A673 (cell line): ENCODE data around the gene GPC1. TPM values are rescaled to one million over a fixed set of nuclear protein-coding genes. Genes with fewer than 3 reads are reported as not detected.

Source experiments
- BruUV-seq: library from RNA; stranded (reverse); fragments of 400-500 nt; replicated peaks from 2 replicates; lab custom pipeline; 2021; lab: Mats Ljungman, UMichigan
- CTCF ChIA-PET: fragments of 300-600 bp; sonication (Branson Sonifier 250); formaldehyde crosslinking; loops from one replicate; lab custom pipeline; 2022; ENCODE audit warnings: antibody characterized with exemption; lab: Charles Lee
- POLR2A ChIA-PET: fragments of 300-600 bp; sonication (Branson Sonifier 250); formaldehyde crosslinking; loops from one replicate; lab custom pipeline; 2022; ENCODE audit warnings: antibody characterized with exemption; ENCODE audit not compliant: low non-redundant PET; lab: Charles Lee
- DNase-seq: peaks from one replicate; pipeline ENCODE4 v3.0.0-alpha.2; 2015; ENCODE audit warnings: low spot score
- H3K27ac ChIP-seq: fragments of 200-600 bp; sonication (generic); 2 replicates; pipeline ENCODE4 v1.5.1; 2016; ENCODE audit warnings: mixed run types, low read depth, mild to moderate bottlenecking, mixed read lengths, antibody characterized with exemption, low read length; ENCODE audit not compliant: poor library complexity, severe bottlenecking
- H3K27me3 ChIP-seq: fragments of 200-600 bp; sonication (generic); replicated peaks from 2 replicates; pipeline ENCODE4 v1.6.1; 2017; ENCODE audit warnings: mixed run types, low read depth, mild to moderate bottlenecking, mixed read lengths, antibody characterized with exemption, low read length; ENCODE audit not compliant: insufficient read depth, poor library complexity
- H3K36me3 ChIP-seq: fragments of 200-600 bp; sonication (generic); 2 replicates; pipeline ENCODE4 v1.6.1; 2016; ENCODE audit warnings: mixed run types, mild to moderate bottlenecking, mixed read lengths, antibody characterized with exemption, low read length; ENCODE audit not compliant: insufficient read depth, poor library complexity, severe bottlenecking
- H3K4me1 ChIP-seq: fragments of 200-600 bp; sonication (generic); 2 replicates; pipeline ENCODE4 v1.6.1; 2017; ENCODE audit warnings: mixed run types, mild to moderate bottlenecking, mixed read lengths, antibody characterized with exemption, low read length; ENCODE audit not compliant: insufficient read depth, poor library complexity, severe bottlenecking
- H3K4me3 ChIP-seq: fragments of 200-600 bp; sonication (generic); 2 replicates; pipeline ENCODE4 v1.5.1; 2016; ENCODE audit warnings: low read depth, mixed run types, mild to moderate bottlenecking, mixed read lengths, low read length; ENCODE audit not compliant: poor library complexity, severe bottlenecking
- H3K9me3 ChIP-seq: fragments of 200-600 bp; sonication (generic); 2 replicates; pipeline ENCODE4 v1.6.1; 2016; ENCODE audit warnings: mixed run types, low read depth, mild to moderate bottlenecking, mixed read lengths, antibody characterized with exemption, low read length; ENCODE audit not compliant: poor library complexity, severe bottlenecking
- CTCF ChIP-seq: fragments of 300-800, 200-600 bp; sonication (generic); conservative IDR thresholded peaks from 2 replicates; pipeline ENCODE4 v1.5.1; 2017; ENCODE audit warnings: low read depth, mild to moderate bottlenecking, antibody characterized with exemption, low read length, moderate library complexity, mixed read lengths
- EZH2 ChIP-seq: fragments of 200-600 bp; sonication (generic); IDR thresholded peaks from 2 replicates; pipeline ENCODE4 v1.6.1; 2017; ENCODE audit warnings: borderline replicate concordance, low read depth, mild to moderate bottlenecking, mixed read lengths, antibody characterized with exemption, low read length; ENCODE audit not compliant: poor library complexity, severe bottlenecking
- intact Hi-C: fragments of 100-400 bp; cut with micrococcal nuclease; formaldehyde crosslinking; loops from one replicate; pipeline ENCODE4 v1.10.0; 2022; ENCODE audit not compliant: unreplicated experiment
- total RNA-seq: library from RNA; stranded (reverse); gene quantifications from 2 replicates; pipeline ENCODE4 v1.2.3, GENCODE V29; 2021

Gene GPC1
- total RNA-seq, 1 experiment from 2014 or later = 21.2 TPM

DNA sequence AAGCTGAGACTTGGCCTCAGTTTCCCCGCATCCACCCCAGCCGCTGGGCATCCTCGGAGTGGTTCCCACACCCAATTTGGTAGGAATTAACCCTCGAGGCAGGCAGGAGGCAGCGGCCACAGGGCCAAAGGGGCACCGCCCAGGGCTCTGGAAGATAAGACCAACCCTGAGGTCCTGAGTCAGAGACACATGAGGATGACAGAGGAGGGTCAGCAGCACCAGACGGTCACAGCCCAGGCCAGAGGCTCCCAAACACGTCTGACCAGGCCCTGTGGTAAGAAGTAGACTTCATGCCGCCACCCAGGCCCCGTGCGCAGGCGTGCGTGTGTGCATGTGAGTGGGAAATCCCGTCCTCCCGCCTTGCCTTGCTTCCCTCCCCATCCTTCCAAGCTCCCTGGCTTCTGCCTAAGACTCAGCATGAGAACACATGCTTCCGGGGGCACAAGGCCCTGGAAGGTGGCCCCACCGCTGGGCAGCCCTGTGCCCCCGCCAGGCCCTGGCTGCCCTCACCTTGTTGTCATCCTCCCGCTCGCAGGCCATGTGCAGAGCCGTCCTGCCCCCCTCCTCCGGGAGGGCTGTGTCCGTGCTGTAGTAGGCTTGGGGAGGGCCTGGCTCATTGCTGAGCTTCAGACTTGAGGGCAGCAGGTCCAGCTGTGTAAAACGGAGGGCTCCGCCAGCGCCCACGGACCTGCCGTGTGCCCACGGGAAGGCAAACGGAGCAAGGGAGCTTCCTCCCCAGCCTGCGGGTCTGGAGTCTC is 76.1 kb downstream of the GPC1 start:
- no peak for DNase-seq
- no peaks in the 10 kb centered on the region for H3K36me3 ChIP-seq
- no peak overlapping the region for H3K4me3 ChIP-seq
- intact Hi-C loops = no loop called here
- H3K27me3 ChIP-seq = no peaks in the 10 kb centered on the region
- no peak for TF ChIP-seq CTCF
- TF ChIP-seq EZH2 = no peak
- H3K4me1 ChIP-seq = no peaks in the 10 kb centered on the region
- no peaks in the 10 kb centered on the region for H3K9me3 ChIP-seq
- H3K27ac ChIP-seq = no peak overlapping the region
- BruUV-seq = no TSS peak
- CTCF ChIA-PET = no interaction called here
- POLR2A ChIA-PET = no interaction called here

GRCh38 chr2:240512109-240512485 is 76.6 kb downstream of the GPC1 start:
- TF ChIP-seq CTCF (no peak), EZH2 (no peak)
- intact Hi-C loops = no loop called here
- Histone ChIP-seq H3K36me3 (no peaks in the 10 kb centered on the region), H3K27me3 (no peaks in the 10 kb centered on the region), H3K27ac (no peak overlapping the region), H3K9me3 (no peaks in the 10 kb centered on the region), H3K4me1 (no peaks in the 10 kb centered on the region), H3K4me3 (no peak overlapping the region)
- no TSS peak for BruUV-seq
- no peak for DNase-seq
- ChIA-PET POLR2A (no interaction called here), CTCF (no interaction called here)

DNA sequence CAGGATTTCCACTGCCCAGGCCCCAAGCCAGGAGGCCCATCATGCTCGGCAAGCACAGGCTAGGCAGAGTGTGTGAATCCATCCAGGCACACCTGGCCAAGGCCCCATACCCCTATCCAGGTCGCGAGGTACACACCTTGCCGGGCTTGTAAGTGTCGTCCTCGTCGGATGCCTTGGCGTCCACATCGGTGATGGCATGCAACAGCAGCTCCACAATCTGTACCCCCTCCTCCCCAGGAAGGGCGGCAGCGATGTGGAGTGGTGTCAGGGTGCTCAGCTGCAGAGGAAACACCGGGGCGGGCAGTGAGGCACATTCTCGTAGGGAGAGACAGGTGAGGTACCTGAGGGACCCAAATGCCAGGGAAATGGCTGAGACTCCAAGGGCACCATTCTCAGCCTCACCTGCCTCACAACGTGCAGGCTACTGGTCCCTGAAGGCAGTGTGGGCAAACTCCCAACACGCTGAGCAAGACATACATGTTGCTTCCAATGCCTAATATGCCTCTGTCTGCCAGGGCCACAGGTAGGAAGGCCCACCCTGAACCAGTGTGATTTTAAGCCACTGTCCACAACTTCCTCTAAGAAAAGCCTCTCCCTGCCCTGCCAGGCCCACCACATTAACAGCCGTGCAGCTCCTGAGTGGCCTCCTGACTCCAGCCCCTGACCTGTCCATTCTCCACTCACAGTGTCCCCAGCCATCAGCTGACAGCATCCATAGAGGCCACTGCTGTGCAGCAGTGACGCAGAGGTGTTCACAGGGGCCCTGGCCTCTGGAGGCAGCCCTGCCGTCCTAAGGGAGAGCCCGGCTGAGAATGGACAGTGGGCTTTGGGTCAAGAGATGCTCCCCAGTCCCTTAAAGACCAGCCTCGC is 77.4 kb downstream of the GPC1 start:
- H3K9me3 ChIP-seq = no peaks in the 10 kb centered on the region
- no peak for TF ChIP-seq EZH2
- POLR2A ChIA-PET = no interaction called here
- no peak overlapping the region for H3K27ac ChIP-seq
- no TSS peak for BruUV-seq
- no peaks in the 10 kb centered on the region for H3K36me3 ChIP-seq
- no peaks in the 10 kb centered on the region for H3K4me1 ChIP-seq
- H3K4me3 ChIP-seq = no peak overlapping the region
- DNase-seq = no peak
- intact Hi-C loops = no loop called here
- CTCF ChIA-PET = no interaction called here
- H3K27me3 ChIP-seq = no peaks in the 10 kb centered on the region
